WI38 (cell line): ENCODE data around the gene RPS28.

Source experiments
- H3K4me3 ChIP-seq: 2 replicates; pipeline ENCODE4 v1.5.1; 2011; ENCODE audit warnings: low read depth, mild to moderate bottlenecking, control low read depth, low read length
- CTCF ChIP-seq: IDR thresholded peaks from 2 replicates; pipeline ENCODE4 v1.5.1; 2012; ENCODE audit warnings: low read depth, mild to moderate bottlenecking, control low read depth, low read length

Gene RPS28

GRCh38 chr19:8324186-8325050 lies 3.1 kb downstream of the RPS28 start:
- no peak for TF ChIP-seq CTCF

GRCh38 chr19:8325454-8325853 lies 4.2 kb downstream of the RPS28 start:
- no peak for TF ChIP-seq CTCF
- no peak overlapping the region for H3K4me3 ChIP-seq

More at GRCh38 chr19:8324186-8325050, 3.1 kb downstream of the RPS28 start:
- no peak overlapping the region for H3K4me3 ChIP-seq

GRCh38 chr19:8329996-8330395 lies 8.7 kb downstream of the RPS28 start:
- no peak for TF ChIP-seq CTCF
- no peak overlapping the region for H3K4me3 ChIP-seq

GRCh38 chr19:8331263-8331845 lies 10.1 kb downstream of the RPS28 start:
- TF ChIP-seq CTCF = no peak
- H3K4me3 ChIP-seq = no peak overlapping the region

GRCh38 chr19:8332976-8333766 lies 11.9 kb downstream of the RPS28 start:
- no peak for TF ChIP-seq CTCF
- H3K4me3 ChIP-seq = no peak overlapping the region

- H3K4me3 ChIP-seq = no peak overlapping the region
- TF ChIP-seq CTCF = no peak
Measured at GRCh38 chr19:8333767-8334457, 12.6 kb downstream of the RPS28 start.
